Stimulated activated CD4-positive, alpha-beta T cell treated with anti-CD3 and anti-CD28 coated beads, Interleukin-4, amount 100 ng/mL, for 24 hours (primary cell): ENCODE data around the gene ACTL10.
"Not testable (repeated sequence)": the region's sequence is repeated elsewhere in the genome, so short reads cannot be mapped to it uniquely, and the experiment has no call there.

Experiments used
- DNase-seq: peaks from one replicate; pipeline ENCODE4 v3.0.0-alpha.2; 2020

The ACTL10 gene

GRCh38 chr20:33700696-33701441 lies 34.1 kb downstream of the ACTL10 start:
- DNase-seq: not testable (repeated sequence)

DNA sequence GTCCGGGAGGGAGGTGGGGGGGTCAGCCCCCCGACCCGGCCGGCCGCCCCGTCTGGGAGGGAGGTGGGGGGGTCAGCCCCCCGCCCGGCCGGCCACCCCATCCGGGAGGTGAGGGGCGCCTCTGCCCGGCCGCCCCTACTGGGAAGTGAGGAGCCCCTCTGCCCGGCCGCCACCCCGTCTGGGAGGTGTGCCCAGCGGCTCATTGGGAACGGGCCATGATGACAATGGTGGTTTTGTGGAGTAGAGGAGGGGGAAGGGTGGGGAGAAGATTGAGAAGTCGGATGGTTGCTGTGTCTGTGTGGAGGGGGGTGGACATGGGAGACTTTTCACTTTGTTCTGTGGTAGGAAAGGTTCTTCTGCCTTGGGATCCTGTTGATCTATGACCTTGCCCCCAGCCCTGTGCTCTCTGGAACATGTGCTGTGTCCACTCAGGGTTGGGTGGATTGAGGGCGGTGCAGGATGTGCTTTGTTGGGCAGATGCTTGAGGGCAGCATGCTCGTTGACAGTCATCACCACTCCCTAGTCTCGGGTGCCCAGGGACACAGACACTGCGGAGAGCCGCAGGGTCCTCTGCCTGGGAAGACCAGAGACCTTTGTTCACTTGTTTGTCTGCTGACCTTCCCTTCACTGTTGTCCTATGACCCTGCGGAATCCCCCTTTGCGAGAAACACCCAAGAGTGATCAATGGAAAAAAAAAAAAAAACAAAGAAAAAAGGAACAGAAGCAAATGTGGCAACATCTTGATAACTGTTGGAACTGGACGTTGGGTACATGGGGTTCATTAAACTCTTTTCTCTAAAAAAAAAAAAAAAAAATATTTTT lies 35.1 kb downstream of the ACTL10 start:
- DNase-seq: no peak

DNA sequence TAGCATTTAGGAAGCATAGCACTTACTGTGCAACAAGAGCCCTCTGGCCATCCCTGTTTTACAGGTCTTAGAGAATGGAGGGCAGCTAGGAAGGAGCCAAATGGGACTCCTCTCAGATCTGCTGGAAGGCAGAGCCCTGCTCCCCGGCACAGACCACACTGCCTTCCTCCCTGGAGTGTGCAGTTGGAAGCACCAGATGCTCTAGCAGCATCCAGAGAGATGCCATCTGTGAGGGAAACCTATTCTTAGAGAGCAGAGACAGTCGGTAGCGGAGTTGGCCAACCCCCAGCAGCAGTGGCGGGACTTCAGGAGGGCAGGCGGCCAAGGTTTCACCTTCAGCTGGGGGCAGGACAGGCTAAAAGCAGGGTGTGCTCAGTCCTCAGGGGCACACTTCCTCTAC lies 36.1 kb downstream of the ACTL10 start:
- DNase-seq: no peak

GRCh38 chr20:33703498-33704137 lies 36.9 kb downstream of the ACTL10 start:
- no peak for DNase-seq

DNA sequence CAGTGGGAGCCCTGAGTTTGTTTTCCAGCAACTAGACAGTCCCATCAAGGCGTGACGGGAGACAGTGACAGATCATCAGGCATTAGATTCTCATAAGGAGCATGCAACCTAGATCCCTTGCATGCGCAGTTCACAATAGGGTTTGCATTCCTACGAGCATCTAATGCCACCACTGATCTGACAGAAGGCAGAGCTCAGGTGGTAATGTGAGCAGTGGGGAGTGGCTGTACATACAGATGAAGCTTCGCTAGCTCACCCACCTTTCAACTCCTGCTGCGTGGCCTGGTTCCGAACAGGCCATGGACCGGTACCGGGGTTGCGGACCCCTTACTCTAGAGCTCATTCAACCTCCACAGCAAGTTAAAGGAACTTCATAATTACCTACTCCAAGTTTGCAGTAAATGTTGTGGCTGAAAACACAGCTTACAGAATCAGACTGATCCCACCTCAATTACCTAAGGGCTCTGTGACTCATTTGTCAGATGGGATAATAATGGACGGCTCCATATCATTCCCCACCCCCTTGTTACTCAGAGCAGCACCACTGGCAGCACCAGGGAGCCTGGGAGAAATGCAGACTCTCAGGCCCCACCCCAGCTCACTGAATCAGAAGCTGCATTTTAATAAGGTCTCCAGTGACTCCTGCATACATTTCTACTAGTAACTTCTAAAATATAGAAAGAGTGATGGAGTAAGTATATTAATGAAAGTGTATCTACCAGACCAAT lies 37.6 kb downstream of the ACTL10 start:
- DNase-seq: no peak

DNA sequence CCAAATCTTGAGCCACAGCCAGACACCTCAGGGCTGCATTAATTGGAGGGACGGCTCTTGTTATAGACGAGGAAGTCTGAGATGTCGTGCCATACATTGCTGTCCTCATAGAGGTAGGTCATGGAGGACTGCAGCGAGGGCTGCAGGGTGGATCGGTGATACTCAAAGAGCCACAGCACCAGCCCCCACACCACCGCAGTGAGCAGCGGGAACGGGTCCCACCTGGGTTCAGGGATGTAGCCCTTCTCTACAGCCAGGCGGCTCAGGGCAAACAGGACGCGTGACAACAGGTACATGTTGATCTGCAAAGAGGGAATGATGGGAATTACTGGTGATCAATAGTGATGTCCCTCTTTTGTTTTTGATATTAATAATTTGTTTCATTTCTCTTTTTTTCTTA lies 40.9 kb downstream of the ACTL10 start:
- no peak for DNase-seq

- DNase-seq: no peak
Observed at GRCh38 chr20:33709398-33709797, 42.7 kb downstream of the ACTL10 start.

GRCh38 chr20:33709905-33710541 lies 43.3 kb downstream of the ACTL10 start:
- DNase-seq: no peak

GRCh38 chr20:33710681-33711445 lies 44.1 kb downstream of the ACTL10 start:
- no peak for DNase-seq

DNA sequence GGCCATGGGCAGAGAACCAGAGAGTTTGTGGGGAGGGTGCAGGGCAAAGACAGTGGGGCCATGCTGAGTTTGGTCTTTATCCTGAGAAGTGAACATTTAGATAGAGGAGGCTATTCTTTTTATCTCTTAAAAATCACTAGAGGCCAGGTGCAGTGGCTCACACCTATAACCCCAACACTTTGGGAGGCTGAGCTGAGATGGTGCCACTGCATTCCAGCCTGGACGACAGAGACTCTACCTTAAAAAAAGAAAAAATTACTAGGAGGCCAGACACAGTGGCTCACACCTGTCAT lies 44.6 kb downstream of the ACTL10 start:
- no peak for DNase-seq

DNA sequence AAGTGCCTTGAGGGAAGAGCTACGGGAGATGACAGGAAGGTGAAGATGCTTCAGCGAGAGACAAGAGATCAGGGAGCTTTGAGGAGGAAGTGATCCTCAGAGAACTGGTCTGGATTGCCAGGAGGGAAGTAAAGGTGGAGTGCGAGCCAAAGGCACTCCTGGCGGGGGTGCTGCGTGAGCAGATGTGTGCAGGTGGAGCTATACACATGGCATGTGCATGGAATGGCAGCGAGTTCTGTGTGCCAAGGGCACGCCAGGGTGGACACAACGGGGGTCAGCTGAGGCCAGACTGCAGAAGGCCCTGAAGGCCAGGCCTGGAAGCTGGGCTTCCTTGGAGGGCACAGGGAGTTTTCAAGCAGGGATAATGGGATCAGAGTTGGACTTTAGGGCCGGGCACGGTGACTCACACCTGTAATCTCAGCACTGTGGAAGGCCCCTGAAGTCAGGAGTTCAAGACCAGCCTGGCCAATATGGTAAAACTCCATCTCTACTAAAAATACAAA lies 47.2 kb downstream of the ACTL10 start:
- no peak for DNase-seq

DNA sequence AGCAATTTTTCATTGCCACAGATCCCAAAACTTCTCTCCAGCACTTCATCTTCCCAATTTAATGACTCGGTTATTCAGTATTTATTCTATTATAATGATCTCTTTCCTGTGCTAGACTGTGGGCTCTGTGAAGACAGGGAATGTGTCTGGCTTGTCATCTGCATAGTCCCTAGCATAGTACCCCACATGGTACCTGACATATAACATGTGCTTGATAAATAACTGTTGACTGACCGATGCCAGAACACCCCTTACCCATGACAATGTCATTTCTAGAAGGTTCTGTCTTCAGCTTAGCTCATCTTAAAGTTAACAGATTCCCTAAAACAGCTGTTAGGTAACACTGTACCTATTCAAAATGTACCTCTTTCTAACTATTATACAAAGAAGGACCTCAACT lies 49.8 kb downstream of the ACTL10 start:
- DNase-seq: no peak
